GM18868 (cell line): ENCODE results near the gene SPC24.

ENCODE experiments used
- ATAC-seq: cut with Tn5 transposase; IDR thresholded peaks from one replicate; pipeline ENCODE4 v1.9.1; 2021; ENCODE audit warnings: mild to moderate bottlenecking, moderate library complexity; ENCODE audit not compliant: unreplicated experiment

The SPC24 gene

GRCh38 chr19:11155373-11156120 is at the start of gene SPC24:
Gene SPC24, minus strand, starts transcription at chr19:11155782. Its CDS starts 6 bp downstream, at chr19:11155776.
- peak; percentile 98 for ATAC-seq

DNA sequence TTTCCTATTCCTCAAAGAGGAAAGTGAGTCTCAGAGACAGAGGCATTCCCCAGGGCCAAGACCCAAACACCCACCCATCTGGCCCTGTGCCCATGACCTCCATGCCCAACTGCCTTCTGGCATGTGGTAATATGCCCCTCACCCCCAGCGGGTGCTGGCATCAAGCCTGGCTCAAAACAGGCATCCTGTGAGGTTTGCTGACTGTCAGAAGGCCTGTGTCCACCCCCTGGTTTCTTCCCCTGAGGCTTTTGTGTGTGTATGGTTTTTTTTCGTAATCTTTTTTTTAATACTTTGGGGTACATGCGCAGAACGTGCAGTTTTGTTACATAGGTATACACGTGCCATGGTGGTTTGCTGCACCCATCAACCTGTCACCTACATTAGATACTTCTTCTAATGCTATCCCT is 49.4 kb upstream of the SPC24 start:
- no peak for ATAC-seq

DNA sequence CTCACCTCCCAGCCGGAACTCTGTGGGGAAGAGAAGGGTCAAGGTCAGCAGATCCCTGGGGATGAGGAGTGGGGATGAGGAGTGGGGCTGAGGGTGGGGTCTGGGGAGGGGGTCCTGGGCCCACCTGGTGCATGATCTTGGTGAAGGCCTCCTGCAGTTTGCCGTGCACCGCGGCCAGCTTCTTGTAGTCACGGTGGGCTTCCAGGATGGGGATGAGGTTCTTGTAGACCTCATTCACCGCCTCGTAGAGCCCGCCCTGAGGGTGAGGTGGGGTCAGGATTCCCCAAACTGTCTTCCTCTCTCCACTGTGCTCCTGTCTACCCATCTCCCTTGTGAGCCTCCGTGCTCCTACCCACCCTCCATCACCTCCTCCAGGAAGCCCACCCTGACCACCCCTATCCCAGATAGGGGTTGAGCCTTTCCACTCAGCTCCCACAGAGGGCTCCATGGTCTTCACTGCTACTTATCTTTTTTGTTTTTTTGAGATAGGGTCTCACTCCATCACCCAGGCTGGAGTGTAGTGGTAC is 48.6 kb upstream of the SPC24 start:
- no peak for ATAC-seq

- no peak for ATAC-seq
Observed at GRCh38 chr19:11203194-11204075, 47.9 kb upstream of the SPC24 start.

- no peak for ATAC-seq
Observed at GRCh38 chr19:11202488-11203193, 47.1 kb upstream of the SPC24 start.

DNA sequence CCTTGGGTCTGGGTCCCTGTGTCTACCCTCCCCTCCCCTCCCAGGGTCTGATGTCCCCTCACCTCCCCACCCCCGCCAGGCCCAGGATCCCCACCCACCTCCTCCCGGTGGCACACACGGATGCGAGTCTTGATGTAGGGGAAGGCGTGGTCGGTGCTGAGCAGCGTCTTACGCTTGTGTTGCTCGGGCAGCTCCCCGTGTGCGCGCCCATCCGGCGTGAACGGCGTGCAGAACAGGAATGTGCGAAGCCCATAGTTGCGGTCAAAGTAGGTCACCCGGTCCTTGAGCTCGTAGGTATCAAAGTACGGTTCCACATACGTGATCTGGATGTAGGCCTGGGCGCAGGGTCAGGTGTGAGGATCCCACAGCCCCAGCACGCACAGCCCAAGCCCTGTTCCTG is 46.2 kb upstream of the SPC24 start:
- no peak for ATAC-seq

GRCh38 chr19:11200931-11201330 is 45.3 kb upstream of the SPC24 start:
- no peak for ATAC-seq

DNA sequence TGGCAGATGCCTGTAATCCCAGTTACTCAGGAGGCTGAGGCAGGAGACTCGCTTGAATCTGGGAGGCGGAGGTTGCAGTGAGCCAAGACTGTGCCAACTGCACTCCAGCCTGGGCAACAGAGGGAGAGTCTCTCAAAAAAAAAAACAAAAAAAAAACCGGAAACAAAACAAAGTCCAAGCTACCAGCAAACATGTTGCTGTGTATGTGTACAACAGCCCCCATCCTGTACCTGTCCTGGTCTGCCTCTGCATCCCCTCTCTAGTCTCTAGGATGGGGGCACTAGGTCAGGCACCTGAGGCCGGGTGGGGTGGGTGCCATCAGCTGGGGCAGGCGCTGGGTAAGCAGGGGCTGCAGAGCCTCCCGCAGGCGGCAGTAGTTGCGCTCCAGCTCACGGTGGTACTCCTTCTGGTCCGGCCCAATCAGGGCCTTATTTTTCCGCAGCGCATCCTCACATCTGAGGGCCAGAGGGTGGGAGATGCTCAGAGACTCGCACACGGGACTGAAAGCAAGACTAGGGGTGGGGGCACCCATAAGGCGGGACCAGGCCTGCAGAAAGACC is 44.5 kb upstream of the SPC24 start:
- no peak for ATAC-seq

- ATAC-seq: no peak
Observed at GRCh38 chr19:11199517-11199916, 43.9 kb upstream of the SPC24 start.

- no peak for ATAC-seq
Observed at GRCh38 chr19:11198769-11199424, 43.3 kb upstream of the SPC24 start.

- no peak for ATAC-seq
Observed at GRCh38 chr19:11198175-11198534, 42.6 kb upstream of the SPC24 start.

- ATAC-seq: peak; percentile 79
Observed at GRCh38 chr19:11197291-11198174, 42.0 kb upstream of the SPC24 start, which contains the start of gene KANK2. Gene KANK2, minus strand, starts transcription at chr19:11197545. Its CDS starts 3,034 bp downstream, at chr19:11194511.

DNA sequence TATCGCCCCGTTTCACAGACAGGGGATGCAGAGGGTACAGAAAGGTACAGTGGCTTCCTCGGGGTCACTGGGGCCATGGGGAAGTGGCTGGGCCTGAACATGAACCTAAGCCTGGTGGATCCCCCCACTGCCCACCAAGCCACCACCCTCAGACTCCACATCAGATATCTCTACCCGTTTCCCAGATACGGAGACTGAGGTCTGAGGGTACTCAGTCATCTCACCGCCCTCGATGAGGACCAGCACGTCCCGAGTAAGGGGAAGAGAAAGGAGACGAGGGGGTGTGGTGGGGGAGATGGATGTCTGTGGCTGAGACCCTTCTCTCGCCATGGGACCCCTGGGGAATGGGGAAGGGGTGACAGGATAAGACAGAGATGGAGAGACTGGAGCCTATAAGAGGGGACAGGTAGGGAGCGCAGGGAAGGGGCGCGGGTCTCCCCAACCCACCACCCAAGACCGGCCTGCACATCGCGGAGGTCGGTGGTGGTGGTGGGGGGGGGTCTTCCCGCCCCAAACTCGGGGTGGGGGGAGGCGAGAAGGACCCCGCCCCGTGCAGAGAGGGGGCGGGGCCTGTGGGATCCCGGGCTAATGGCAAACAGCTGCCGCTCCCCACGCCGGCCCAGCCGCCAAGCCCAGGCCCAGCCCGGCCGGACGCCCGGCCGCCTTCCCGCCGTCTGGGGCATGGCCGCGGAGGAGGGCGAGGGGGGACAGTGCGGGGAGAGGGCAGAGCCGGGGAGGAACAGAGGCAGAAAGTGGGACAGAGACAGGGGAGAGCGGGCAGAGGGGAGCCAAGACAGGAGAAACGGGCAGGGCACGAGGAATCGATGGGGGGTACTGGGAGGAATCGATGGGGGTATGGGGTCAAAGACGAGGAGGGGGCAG is 41.1 kb upstream of the SPC24 start:
- no peak for ATAC-seq

DNA sequence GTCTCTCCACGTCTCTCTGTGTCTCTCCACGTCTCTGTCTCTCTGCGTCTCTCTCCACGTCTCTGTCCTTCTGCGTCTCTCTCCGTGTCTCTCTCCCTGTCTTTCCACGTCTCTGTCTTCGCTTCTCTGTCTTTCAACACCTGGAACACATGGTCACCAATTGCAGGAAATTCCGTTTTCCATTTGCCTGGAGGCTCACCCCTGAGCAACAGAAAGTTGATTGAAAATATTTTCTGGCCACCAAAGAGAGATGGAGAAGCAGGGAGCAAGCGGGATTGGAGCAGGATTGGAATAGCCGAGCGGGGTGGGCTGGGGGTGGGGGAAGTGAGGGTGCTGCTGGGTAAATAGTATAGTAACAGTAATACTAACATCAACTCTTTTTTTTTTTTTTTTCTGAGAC is 40.1 kb upstream of the SPC24 start:
- no peak for ATAC-seq

DNA sequence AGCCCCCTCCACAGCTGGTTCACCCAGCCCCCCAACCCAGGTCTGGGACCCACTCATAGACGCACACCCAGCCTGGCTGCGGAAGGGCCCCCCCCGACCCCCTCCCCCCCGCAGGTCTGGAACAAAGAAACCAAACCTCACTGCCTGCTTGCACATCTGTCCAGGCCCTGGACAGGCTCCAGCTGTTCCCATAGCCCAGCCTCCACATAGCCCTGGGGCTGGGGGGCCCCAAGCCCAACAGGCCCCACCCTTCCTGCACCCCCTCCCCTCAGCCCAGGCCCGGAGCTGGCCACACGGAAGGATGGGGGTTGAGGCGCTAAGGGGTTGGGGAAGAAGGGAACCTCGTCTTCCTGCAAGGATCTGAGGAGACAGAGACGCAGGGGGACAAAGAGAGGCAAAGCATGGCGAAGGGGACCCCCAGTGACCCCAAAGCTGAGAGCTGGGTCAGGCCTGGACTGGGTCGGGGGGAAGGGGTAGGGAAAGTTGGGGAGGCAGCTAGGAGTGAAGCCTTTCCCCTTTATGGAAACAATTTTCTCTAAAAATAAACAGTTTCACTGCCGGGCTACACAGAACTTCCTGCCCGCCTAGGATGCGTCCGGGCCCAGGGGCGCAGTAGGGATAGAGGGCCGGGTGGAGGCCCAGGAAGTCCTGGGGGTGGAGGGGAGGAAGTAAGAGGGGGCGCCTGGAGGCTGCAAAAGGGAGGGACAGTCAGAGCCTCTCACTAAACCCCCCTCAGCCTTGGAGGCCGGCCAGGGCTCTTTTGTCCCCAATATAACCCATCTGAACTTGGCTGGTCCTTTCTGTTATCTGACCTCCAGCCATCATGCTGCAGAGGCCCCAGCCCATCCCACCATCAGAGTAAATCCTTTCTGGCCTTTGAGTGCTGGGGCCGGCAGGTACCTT is 39.3 kb upstream of the SPC24 start:
- no peak for ATAC-seq

- ATAC-seq: no peak
Observed at GRCh38 chr19:11194173-11194572, 38.6 kb upstream of the SPC24 start.
